GM18508 (cell line): Measurements from ENCODE around the gene ITGBL1.

Experiments used
- ATAC-seq: cut with Tn5 transposase; IDR thresholded peaks from one replicate; pipeline ENCODE4 v1.9.1; 2021; ENCODE audit warnings: moderate number of reproducible peaks; ENCODE audit not compliant: insufficient read depth, unreplicated experiment

ITGBL1 gene

DNA sequence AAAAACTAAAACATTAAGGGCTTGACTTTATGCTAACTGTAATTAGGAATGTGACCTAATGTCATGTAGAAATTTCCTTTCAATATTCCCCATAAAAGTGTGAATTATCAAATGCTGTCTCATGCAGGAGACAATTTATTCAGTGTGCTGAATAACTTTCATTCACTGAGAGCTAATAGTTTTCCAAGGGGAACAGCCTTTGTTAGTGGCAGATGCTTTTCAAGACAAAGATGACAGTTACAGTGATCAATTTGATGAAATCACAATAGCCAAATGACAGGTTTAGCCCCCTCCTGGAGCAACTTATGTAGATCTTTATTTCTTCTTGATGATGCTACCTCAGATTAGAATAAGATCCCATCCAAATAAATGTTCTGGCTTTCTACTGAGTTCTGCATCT is 275.5 kb downstream of the ITGBL1 start:
- no peak for ATAC-seq

DNA sequence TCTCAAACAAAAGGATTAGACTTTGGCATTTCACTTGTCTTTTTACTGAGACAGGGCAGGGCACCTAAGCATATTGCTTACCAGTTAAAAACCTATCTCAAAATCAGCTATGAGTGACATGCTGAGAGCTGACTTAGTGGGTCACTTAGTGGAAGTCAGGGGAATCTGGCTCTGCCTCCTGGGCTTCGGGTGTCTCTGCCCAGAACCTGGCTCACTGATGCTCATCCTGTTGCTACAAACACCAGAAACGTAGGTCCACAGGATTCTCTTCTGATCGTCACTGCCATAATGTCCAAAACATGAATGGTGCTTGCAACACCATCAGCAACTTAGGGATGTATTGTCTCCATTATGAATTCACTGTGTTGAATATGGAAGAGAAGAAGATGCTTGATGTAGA is 276.1 kb downstream of the ITGBL1 start:
- no peak for ATAC-seq

- no peak for ATAC-seq
These were observed 278.0 kb downstream of the ITGBL1 start for GRCh38 chr13:101730420-101731000.

- ATAC-seq: no peak
These were observed 284.1 kb downstream of the ITGBL1 start for GRCh38 chr13:101736566-101736965.

DNA sequence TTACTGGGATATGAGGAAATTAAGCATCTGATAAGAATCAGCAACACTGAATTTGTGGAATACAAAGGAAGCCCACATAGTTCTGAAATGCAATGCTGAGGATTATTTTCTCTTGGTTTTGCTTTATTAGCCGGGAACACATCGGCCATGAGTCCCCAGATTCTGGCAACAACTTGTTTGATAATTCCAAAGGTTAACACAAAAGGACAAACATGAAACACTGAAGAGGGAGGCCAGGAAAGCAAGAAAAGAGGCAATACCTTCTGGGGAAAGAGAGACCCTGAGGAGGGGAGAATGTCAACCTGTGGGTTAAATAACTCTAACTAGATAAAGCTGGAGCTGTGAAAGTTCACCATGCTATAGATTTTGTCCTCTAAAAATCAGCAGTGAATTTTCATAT is 285.9 kb downstream of the ITGBL1 start:
- no peak for ATAC-seq

DNA sequence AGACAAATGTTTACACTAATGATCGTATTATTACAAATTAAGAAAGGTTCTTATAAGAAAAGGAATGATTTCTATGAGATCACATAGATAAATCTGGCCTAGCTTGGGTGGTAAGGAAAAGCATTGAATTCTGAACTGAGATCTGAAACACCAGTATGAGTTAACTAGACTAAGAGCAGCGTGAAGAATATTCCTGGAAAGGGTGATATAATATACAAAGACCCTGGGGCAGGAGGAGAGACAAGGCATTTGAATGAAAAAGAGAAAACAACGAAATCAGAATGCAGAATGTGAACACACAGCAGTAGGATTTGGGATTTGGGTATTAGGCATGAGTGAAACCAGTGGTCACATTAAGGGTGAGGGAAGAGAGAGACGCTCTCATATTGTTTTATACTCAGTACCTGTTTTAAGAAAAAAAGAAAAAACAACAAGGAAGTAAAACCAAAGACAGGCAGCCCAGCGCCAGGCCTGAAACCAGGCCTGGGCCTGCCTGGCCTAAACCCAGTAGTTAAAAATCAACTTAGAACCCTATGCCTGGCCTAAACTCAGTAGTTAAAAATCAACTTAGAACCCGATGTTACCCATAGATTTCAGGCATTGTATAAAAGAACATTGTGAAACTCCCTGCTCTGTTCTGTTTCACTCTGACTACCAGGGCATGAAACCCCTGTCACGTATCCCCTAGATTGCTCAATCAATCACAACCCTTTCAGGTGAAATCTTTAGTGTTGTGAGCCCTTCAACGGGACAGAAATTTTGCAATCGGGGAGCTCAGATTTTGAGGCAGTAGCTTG is 287.1 kb downstream of the ITGBL1 start:
- peak; percentile 98 for ATAC-seq

DNA sequence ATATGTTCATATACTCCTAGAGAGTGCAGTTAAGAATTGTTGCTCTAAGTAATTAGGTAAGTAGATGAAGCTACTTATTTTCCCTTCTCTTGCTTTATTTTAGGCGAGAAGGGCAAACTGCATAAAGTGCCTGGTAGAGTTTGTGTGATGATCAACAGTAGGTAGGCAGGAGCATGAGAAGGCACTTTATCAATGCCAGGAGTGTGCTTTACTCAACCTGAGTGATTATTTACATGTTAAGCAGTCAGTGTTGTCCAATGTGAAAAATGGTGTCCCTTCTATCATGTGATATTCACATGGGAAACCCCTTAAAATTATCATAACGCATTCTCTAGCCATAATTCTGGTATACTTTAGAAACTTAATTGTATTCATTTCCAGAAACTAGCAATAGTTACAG is 294.0 kb downstream of the ITGBL1 start:
- ATAC-seq: no peak

GRCh38 chr13:101747039-101747438 is 294.6 kb downstream of the ITGBL1 start:
- no peak for ATAC-seq

- ATAC-seq: no peak
These were observed 297.1 kb downstream of the ITGBL1 start for GRCh38 chr13:101749584-101749983.

- ATAC-seq: no peak
These were observed 299.0 kb downstream of the ITGBL1 start for GRCh38 chr13:101751488-101751887.

DNA sequence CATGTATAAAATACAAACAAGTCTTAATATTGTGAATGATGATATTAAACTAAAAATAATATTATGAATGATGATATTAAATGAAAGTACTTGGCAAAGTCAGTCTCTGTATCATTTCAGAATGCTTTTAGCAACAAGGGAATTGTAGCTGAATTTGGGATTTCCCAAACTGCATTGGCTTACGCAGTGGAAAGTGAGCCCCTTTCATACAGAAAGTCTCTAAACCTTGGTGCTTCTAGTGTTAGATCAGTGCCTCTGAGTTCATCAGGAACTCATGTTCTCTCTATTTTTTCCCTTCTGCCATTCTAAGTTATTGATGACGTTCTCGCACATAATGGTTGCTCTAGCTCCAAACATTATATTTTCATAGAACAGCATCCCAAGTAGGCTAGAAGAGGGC is 300.0 kb downstream of the ITGBL1 start:
- ATAC-seq: no peak

- no peak for ATAC-seq
These were observed 302.9 kb downstream of the ITGBL1 start for GRCh38 chr13:101755228-101755887.

DNA sequence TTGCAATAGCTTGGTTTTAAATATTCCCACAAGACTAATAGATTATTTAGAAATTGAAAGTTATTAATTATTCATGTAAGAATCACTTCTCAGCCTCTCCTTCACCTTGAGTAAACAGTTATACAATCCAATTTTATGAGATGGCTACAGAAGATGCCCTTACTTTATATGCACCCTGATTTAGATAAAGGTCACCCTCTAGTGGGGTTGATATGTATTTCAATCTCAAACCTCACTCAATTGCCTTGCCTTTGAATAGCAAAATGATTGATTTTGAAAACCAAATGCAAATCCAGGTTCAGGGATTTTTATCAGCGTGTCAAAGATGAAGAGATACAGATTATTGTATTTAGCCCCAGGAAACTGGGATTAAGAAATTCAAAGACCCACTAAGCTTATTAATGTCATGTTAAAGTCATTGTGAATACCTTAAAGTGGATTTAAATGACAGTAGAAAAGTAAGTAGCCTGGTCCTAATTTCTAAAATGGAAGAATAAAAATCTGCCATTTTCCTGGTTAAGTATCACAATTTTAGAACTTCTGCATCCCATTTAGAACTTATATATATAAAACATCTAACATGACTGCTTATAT is 305.1 kb downstream of the ITGBL1 start:
- ATAC-seq: peak; percentile 94

- no peak for ATAC-seq
These were observed 310.7 kb downstream of the ITGBL1 start for GRCh38 chr13:101763191-101763590.
